Naive thymus-derived CD8-positive, alpha-beta T cell (primary cell): ENCODE data around the gene UTS2R. TPM values are rescaled to one million over a fixed set of nuclear protein-coding genes. Genes with fewer than 3 reads are reported as not detected.

Experiments
- polyA plus RNA-seq, 3 donors: library from polyadenylated mRNA; unstranded; fragments of 300-500 nt; fragmentation: Illumina TruSeq; gene quantifications; one replicate each; pipeline ENCODE4 v1.2.3, GENCODE V29; 2021
- total RNA-seq, 8 experiments: library from RNA in 2 of 8; stranded (reverse) in 2 of 8; gene quantifications; one replicate each; pipeline ENCODE4 v1.2.3 and lab custom pipeline; 2021 to 2026

The UTS2R gene
- total and polyA plus RNA-seq, 5 experiments from 2014 or later = not detected

Other genes with a start within 250 kb of the UTS2R start
- 10 to 100 TPM; 72.9 to 80.0 TPM for gene CCDC57, start 158.9 kb upstream of the UTS2R start, total RNA-seq
- gene CCDC57, start 158.9 kb upstream of the UTS2R start, polyA plus RNA-seq = 10 to 100 TPM; 39.6 to 53.5 (median 42.4) TPM
- 10 to 100 TPM; 10.1 to 11.6 TPM for gene SLC16A3, start 142.7 kb upstream of the UTS2R start, total RNA-seq
- 1 to 10 TPM in 2 of 3 donors, under 1 TPM in 1; 0.91 to 1.5 (median 1.0) TPM for gene SLC16A3, start 142.7 kb upstream of the UTS2R start, polyA plus RNA-seq
- 100 to 1,000 TPM; 184 to 201 TPM for gene CSNK1D, start 98.1 kb upstream of the UTS2R start, total RNA-seq
- 10 to 100 TPM; 47.6 to 72.1 (median 48.6) TPM for gene CSNK1D, start 98.1 kb upstream of the UTS2R start, polyA plus RNA-seq
- 10 to 100 TPM; 66.9 to 67.8 TPM for gene CD7, start 54.2 kb upstream of the UTS2R start, total RNA-seq
- 100 to 1,000 TPM; 166 to 233 (median 205) TPM for gene CD7, start 54.2 kb upstream of the UTS2R start, polyA plus RNA-seq
- under 1 TPM in 1 of 2 experiments, not detected in 1; 0.18 TPM for gene SECTM1, start 38.0 kb upstream of the UTS2R start, total RNA-seq
- gene SECTM1, start 38.0 kb upstream of the UTS2R start, polyA plus RNA-seq = 1 to 10 TPM in 1 of 3 donors, not detected in 2; 1.2 TPM
- gene TEX19, start 12.5 kb upstream of the UTS2R start, total RNA-seq = not detected
- not detected for gene TEX19, start 12.5 kb upstream of the UTS2R start, polyA plus RNA-seq
- 100 to 1,000 TPM; 112 to 122 TPM for gene HEXD, start 46.6 kb downstream of the UTS2R start, total RNA-seq
- 10 to 100 TPM; 12.1 to 18.8 (median 12.2) TPM for gene HEXD, start 46.6 kb downstream of the UTS2R start, polyA plus RNA-seq
- gene OGFOD3, start 46.8 kb downstream of the UTS2R start, total RNA-seq = 10 to 100 TPM; 25.6 to 29.1 TPM
- 10 to 100 TPM; 32.4 to 35.2 (median 32.6) TPM for gene OGFOD3, start 46.8 kb downstream of the UTS2R start, polyA plus RNA-seq
- 100 to 1,000 TPM; 207 to 213 TPM for gene CYBC1, start 79.0 kb downstream of the UTS2R start, total RNA-seq
- gene CYBC1, start 79.0 kb downstream of the UTS2R start, polyA plus RNA-seq = 100 to 1,000 TPM; 133 to 149 (median 147) TPM
- gene NARF, start 87.0 kb downstream of the UTS2R start, total RNA-seq = 10 to 100 TPM; 70.1 to 83.9 TPM
- 100 to 1,000 TPM in 2 of 3 donors, 10 to 100 TPM in 1; 93.6 to 127 (median 110) TPM for gene NARF, start 87.0 kb downstream of the UTS2R start, polyA plus RNA-seq
- 10 to 100 TPM; 54.6 to 58.4 TPM for gene FOXK2, start 148.0 kb downstream of the UTS2R start, total RNA-seq
- gene FOXK2, start 148.0 kb downstream of the UTS2R start, polyA plus RNA-seq = 1 to 10 TPM; 3.2 to 5.7 (median 4.3) TPM